Esophagus muscularis mucosa (tissue), 4 donors: ENCODE results near the gene SMG6.

Experiments used
- EP300 ChIP-seq: sonication (generic); formaldehyde crosslinking; IDR thresholded peaks from one replicate; pipeline ENCODE4 v1.6.1; 2017; ENCODE audit warnings: antibody characterized with exemption
- POLR2A ChIP-seq: fragments of 450-650 bp; IDR thresholded peaks from one replicate; pipeline ENCODE4 v1.6.1; 2017; ENCODE audit warnings: antibody characterized with exemption, moderate library complexity, mild to moderate bottlenecking, low read depth
- POLR2AphosphoS5 ChIP-seq, 2 donors: sonication (generic); formaldehyde crosslinking; IDR thresholded peaks; one replicate each; pipeline ENCODE4 v1.6.1; 2017; ENCODE audit warnings: antibody characterized with exemption in 2 of 2
- TF ChIP-seq, protein P1 (sequence below), 3 experiments: fragments of 200-600 bp in 2 of 3; fragments of 450-650 bp in 1 of 3; sonication (generic) in 2 of 3; IDR thresholded peaks; one replicate each; pipeline ENCODE4 v1.5.1; 2017 to 2019; ENCODE audit warnings: antibody characterized with exemption in 3 of 3, mild to moderate bottlenecking in 2 of 3, moderate library complexity in 1 of 3

DNA sequence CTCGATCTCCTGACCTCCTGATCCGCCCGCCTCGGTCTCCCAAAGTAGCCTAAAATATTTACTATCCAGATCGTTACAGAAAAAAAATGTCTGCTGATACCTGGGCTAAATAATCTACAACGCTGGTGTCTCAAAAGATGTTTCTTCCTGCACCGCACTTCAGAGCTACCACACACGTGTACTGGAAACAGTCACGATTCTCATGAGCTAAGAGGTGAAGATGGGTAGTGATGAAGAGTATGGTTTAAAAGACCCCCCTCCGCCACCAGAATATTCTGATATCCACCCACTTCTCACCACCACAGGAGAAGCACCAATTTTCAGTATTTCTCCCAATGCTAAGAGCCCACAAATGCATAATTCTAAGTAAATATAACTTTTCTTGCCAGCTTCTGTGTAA lies 50.2 kb downstream of the SMG6 start:
- TF ChIP-seq, protein P1, sequence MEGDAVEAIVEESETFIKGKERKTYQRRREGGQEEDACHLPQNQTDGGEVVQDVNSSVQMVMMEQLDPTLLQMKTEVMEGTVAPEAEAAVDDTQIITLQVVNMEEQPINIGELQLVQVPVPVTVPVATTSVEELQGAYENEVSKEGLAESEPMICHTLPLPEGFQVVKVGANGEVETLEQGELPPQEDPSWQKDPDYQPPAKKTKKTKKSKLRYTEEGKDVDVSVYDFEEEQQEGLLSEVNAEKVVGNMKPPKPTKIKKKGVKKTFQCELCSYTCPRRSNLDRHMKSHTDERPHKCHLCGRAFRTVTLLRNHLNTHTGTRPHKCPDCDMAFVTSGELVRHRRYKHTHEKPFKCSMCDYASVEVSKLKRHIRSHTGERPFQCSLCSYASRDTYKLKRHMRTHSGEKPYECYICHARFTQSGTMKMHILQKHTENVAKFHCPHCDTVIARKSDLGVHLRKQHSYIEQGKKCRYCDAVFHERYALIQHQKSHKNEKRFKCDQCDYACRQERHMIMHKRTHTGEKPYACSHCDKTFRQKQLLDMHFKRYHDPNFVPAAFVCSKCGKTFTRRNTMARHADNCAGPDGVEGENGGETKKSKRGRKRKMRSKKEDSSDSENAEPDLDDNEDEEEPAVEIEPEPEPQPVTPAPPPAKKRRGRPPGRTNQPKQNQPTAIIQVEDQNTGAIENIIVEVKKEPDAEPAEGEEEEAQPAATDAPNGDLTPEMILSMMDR (IDR thresholded peaks at IDR 0.05), result no peak
- no peak for TF ChIP-seq POLR2AphosphoS5 (IDR thresholded peaks at IDR 0.05)
- no peak for TF ChIP-seq POLR2A
- TF ChIP-seq EP300, result no peak
